GM12801 (cell line): ENCODE results near the gene IRS1.

Experiments used
- TF ChIP-seq, protein P1 (sequence below): IDR thresholded peaks from one replicate; pipeline ENCODE4 v1.5.1; 2011; ENCODE audit warnings: control low read depth; ENCODE audit not compliant: insufficient read length; ENCODE audit errors: extremely low read depth

Gene IRS1

GRCh38 chr2:226747288-226747687 lies 52.3 kb downstream of the IRS1 start:
- TF ChIP-seq, protein P1, sequence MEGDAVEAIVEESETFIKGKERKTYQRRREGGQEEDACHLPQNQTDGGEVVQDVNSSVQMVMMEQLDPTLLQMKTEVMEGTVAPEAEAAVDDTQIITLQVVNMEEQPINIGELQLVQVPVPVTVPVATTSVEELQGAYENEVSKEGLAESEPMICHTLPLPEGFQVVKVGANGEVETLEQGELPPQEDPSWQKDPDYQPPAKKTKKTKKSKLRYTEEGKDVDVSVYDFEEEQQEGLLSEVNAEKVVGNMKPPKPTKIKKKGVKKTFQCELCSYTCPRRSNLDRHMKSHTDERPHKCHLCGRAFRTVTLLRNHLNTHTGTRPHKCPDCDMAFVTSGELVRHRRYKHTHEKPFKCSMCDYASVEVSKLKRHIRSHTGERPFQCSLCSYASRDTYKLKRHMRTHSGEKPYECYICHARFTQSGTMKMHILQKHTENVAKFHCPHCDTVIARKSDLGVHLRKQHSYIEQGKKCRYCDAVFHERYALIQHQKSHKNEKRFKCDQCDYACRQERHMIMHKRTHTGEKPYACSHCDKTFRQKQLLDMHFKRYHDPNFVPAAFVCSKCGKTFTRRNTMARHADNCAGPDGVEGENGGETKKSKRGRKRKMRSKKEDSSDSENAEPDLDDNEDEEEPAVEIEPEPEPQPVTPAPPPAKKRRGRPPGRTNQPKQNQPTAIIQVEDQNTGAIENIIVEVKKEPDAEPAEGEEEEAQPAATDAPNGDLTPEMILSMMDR = no peak

- TF ChIP-seq, protein P1 = no peak
Observed at GRCh38 chr2:226746196-226746800, 53.3 kb downstream of the IRS1 start.

GRCh38 chr2:226743915-226744314 lies 55.7 kb downstream of the IRS1 start:
- TF ChIP-seq, protein P1 = no peak

GRCh38 chr2:226742347-226742746 lies 57.3 kb downstream of the IRS1 start:
- TF ChIP-seq, protein P1 = no peak

GRCh38 chr2:226740039-226740648 lies 59.5 kb downstream of the IRS1 start:
- TF ChIP-seq, protein P1 = no peak

- TF ChIP-seq, protein P1 = no peak
Observed at GRCh38 chr2:226739545-226740030, 60.0 kb downstream of the IRS1 start.

DNA sequence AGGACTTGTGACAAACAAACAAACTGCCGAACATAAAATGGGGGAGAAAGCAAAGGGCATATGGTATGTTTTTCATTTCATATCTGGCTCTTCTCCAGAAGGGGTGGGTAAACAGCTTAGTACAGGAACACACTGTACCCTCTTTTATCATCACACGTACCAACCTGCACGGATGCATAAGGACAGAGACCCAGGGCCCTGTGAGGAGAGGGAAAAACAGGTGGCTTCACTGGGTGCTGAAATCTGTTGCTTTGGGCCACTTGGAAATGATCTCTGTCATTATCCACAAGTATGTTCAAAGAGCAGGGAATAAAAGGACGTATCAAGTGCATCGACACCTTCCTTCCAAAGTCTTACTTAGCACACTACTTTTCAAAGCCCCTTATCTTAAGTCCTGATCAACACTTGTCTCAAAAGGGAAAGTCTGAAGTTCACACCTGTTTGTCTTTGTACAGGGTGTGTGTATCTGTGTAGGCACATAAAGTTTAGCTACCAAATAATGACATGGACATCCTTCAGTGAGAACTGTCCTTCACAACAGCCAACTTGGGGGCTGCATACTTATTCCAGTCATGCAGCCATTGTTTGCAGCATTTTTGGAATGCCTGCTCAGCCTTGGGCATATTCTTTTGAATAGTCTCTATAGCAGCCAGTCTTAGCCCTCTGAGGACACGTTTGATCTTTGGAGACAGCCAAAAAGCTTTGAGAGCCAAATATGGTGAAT lies 60.6 kb downstream of the IRS1 start:
- TF ChIP-seq, protein P1 = no peak
